GM21825 (cell line): Measurements from ENCODE around the gene ODAD3.
A peak's percentile ranks its signal among the peaks of the same experiment; 100 is the strongest.

Experiments used
- ATAC-seq: cut with Tn5 transposase; IDR thresholded peaks from one replicate; pipeline ENCODE4 v1.9.1; 2021; ENCODE audit warnings: mild to moderate bottlenecking, moderate library complexity; ENCODE audit not compliant: unreplicated experiment

The ODAD3 gene

GRCh38 chr19:11378319-11379189 is 56.4 kb downstream of the ODAD3 start:
- ATAC-seq: no peak

- no peak for ATAC-seq
Observed at GRCh38 chr19:11377756-11378155, 57.2 kb downstream of the ODAD3 start.

- no peak for ATAC-seq
Observed at GRCh38 chr19:11377237-11377636, 57.7 kb downstream of the ODAD3 start.

GRCh38 chr19:11375143-11375948 is 59.6 kb downstream of the ODAD3 start:
- no peak for ATAC-seq

GRCh38 chr19:11374433-11375142 is 60.3 kb downstream of the ODAD3 start, which contains the start of gene SWSAP1:
TSS of gene SWSAP1 (plus strand) at chr19:11374666. CDS start at chr19:11374681, 15 bp downstream.
- peak; percentile 76 for ATAC-seq

- no peak for ATAC-seq
Observed at GRCh38 chr19:11373885-11374432, 61.0 kb downstream of the ODAD3 start.

- ATAC-seq: no peak
Observed at GRCh38 chr19:11373166-11373884, 61.6 kb downstream of the ODAD3 start.

- ATAC-seq: no peak
Observed at GRCh38 chr19:11370744-11371143, 64.2 kb downstream of the ODAD3 start.
